ENCODE results near the gene CDC45.
A peak's percentile ranks its signal among the peaks of the same experiment; 100 is the strongest.

Gene CDC45

GRCh38 chr22:19495562-19496323, 16.0 kb downstream of the CDC45 start:
- no peak for DNase-seq (ENCODE audit: low spot score)

GRCh38 chr22:19496324-19496630, 16.6 kb downstream of the CDC45 start:
- no peak for DNase-seq (ENCODE audit: low spot score)

- DNase-seq (ENCODE audit: low spot score), result peak; percentile 71
These were observed 17.5 kb downstream of the CDC45 start for GRCh38 chr22:19497245-19497644.

GRCh38 chr22:19498154-19498865, 18.6 kb downstream of the CDC45 start:
- DNase-seq (ENCODE audit: low spot score), result no peak

GRCh38 chr22:19498866-19499190, 19.1 kb downstream of the CDC45 start:
- no peak for DNase-seq (ENCODE audit: low spot score)

- no peak for DNase-seq (ENCODE audit: low spot score)
These were observed 19.6 kb downstream of the CDC45 start for GRCh38 chr22:19499236-19499879.

- no peak for DNase-seq (ENCODE audit: low spot score)
These were observed 20.1 kb downstream of the CDC45 start for GRCh38 chr22:19499880-19500242.

- DNase-seq (ENCODE audit: low spot score), result no peak
These were observed 22.3 kb downstream of the CDC45 start for GRCh38 chr22:19501897-19502447.

- DNase-seq (ENCODE audit: low spot score), result no peak
These were observed 23.6 kb downstream of the CDC45 start for GRCh38 chr22:19503367-19503766.

- DNase-seq (ENCODE audit: low spot score), result no peak
These were observed 24.1 kb downstream of the CDC45 start for GRCh38 chr22:19503869-19504268.

GRCh38 chr22:19504900-19505734, 25.4 kb downstream of the CDC45 start:
- DNase-seq (ENCODE audit: low spot score), result no peak

- no peak for DNase-seq (ENCODE audit: low spot score)
These were observed 26.0 kb downstream of the CDC45 start for GRCh38 chr22:19505735-19506126.

- no peak for DNase-seq (ENCODE audit: low spot score)
These were observed 26.5 kb downstream of the CDC45 start for GRCh38 chr22:19506212-19506611.

- DNase-seq (ENCODE audit: low spot score), result no peak
These were observed 27.8 kb downstream of the CDC45 start for GRCh38 chr22:19507534-19507861.

- DNase-seq (ENCODE audit: low spot score), result no peak
These were observed 28.5 kb downstream of the CDC45 start for GRCh38 chr22:19508024-19508776.

- DNase-seq (ENCODE audit: low spot score), result no peak
These were observed 29.5 kb downstream of the CDC45 start for GRCh38 chr22:19509191-19509590.

- no peak for DNase-seq (ENCODE audit: low spot score)
These were observed 30.2 kb downstream of the CDC45 start for GRCh38 chr22:19509923-19510322.

- DNase-seq (ENCODE audit: low spot score), result no peak
These were observed 31.2 kb downstream of the CDC45 start for GRCh38 chr22:19510919-19511341.

- no peak for DNase-seq (ENCODE audit: low spot score)
These were observed 34.1 kb downstream of the CDC45 start for GRCh38 chr22:19513823-19514222.

GRCh38 chr22:19514831-19515565, 35.3 kb downstream of the CDC45 start:
- DNase-seq (ENCODE audit: low spot score), result no peak

Data from RKO (cell line).